CD14-positive monocyte (primary cell): ENCODE data around the gene TEX28. TPM values are rescaled to one million over a fixed set of nuclear protein-coding genes. Genes with fewer than 3 reads are reported as not detected.
"Not testable (repeated sequence)": the region's sequence is repeated elsewhere in the genome, so short reads cannot be mapped to it uniquely, and the experiment has no call there.

Source experiments
- DNase-seq, 3 donors: peaks; one replicate each; pipeline ENCODE4 v3.0.0-alpha.2; 2011 to 2022
- H2AFZ ChIP-seq: 2 replicates; pipeline ENCODE4 v1.6.0; 2012; ENCODE audit warnings: mild to moderate bottlenecking, low read depth, low read length, inconsistent platforms; ENCODE audit not compliant: insufficient read depth, poor library complexity, severe bottlenecking
- H3K27ac ChIP-seq, 2 donors: 1 replicate in 1 of 2; 2 replicates in 1 of 2; pipeline ENCODE4 v1.5.1; 2012 to 2013; ENCODE audit warnings: low read length in 2 of 2, control low read depth in 1 of 2, inconsistent platforms in 1 of 2, low read depth in 1 of 2, mild to moderate bottlenecking in 1 of 2
- H3K27me3 ChIP-seq, 2 donors: one replicate each; pipeline versions ENCODE4 v1.6.0 to v1.6.1; 2011 to 2013; ENCODE audit warnings: low read length in 2 of 2; ENCODE audit not compliant: control insufficient read depth in 2 of 2, insufficient read depth in 2 of 2
- H3K36me3 ChIP-seq, 2 donors: replicated peaks in 1 of 2; 1 replicate in 1 of 2; 2 replicates in 1 of 2; pipeline versions ENCODE4 v1.5.1 to v1.6.1; 2012 to 2013; ENCODE audit warnings: low read length in 2 of 2, control low read depth in 1 of 2, inconsistent platforms in 1 of 2, mild to moderate bottlenecking in 1 of 2; ENCODE audit not compliant: insufficient read depth in 2 of 2, control insufficient read depth in 1 of 2
- H3K4me1 ChIP-seq, 2 donors: 1 replicate in 1 of 2; 2 replicates in 1 of 2; pipeline versions ENCODE4 v1.5.1 to v1.6.1; 2012 to 2013; ENCODE audit warnings: low read length in 2 of 2, control low read depth in 1 of 2, inconsistent platforms in 1 of 2, mild to moderate bottlenecking in 1 of 2, moderate library complexity in 1 of 2; ENCODE audit not compliant: insufficient read depth in 2 of 2, control insufficient read depth in 1 of 2
- H3K4me2 ChIP-seq: replicated peaks from 2 replicates; pipeline ENCODE3; 2012; ENCODE audit warnings: low read length, moderate library complexity, mild to moderate bottlenecking; ENCODE audit not compliant: poor library complexity, severe bottlenecking; ENCODE audit errors: extremely low read depth
- H3K4me3 ChIP-seq, 3 experiments: fragments of 200-600 bp in 1 of 3; sonication (generic) in 1 of 3; replicated peaks in 1 of 3; 1 replicate in 2 of 3; 2 replicates in 1 of 3; pipeline ENCODE4 v1.5.1; 2011 to 2013; ENCODE audit warnings: low read length in 3 of 3, mild to moderate bottlenecking in 3 of 3, control low read depth in 2 of 3, low read depth in 2 of 3, inconsistent platforms in 1 of 3, moderate library complexity in 1 of 3
- H3K79me2 ChIP-seq: 2 replicates; pipeline ENCODE4 v1.6.0; 2012; ENCODE audit warnings: mild to moderate bottlenecking, control low read depth, inconsistent platforms, low read length, moderate library complexity; ENCODE audit not compliant: insufficient read depth
- H3K9ac ChIP-seq: 2 replicates; pipeline ENCODE4 v1.6.0; 2017; ENCODE audit warnings: low read length, mild to moderate bottlenecking; ENCODE audit not compliant: insufficient read depth, poor library complexity, severe bottlenecking
- H3K9me3 ChIP-seq, 2 donors: replicated peaks in 1 of 2; 1 replicate in 1 of 2; 2 replicates in 1 of 2; pipeline versions ENCODE4 v1.5.1 to v1.6.1; 2012 to 2013; ENCODE audit warnings: low read length in 2 of 2, control low read depth in 1 of 2; ENCODE audit not compliant: control insufficient read depth in 1 of 2, insufficient read depth in 1 of 2
- H4K20me1 ChIP-seq: 2 replicates; pipeline ENCODE4 v1.6.0; 2012; ENCODE audit warnings: mild to moderate bottlenecking, low read length, control low read depth, moderate library complexity; ENCODE audit not compliant: insufficient read depth
- H3K27ac Mint-ChIP-seq, 7 donors: one replicate each; pipeline ENCODE4 v1.8.0; 2020; ENCODE audit warnings: mild to moderate bottlenecking in 7 of 7, mixed read lengths in 7 of 7, moderate library complexity in 6 of 7, inconsistent platforms in 2 of 7
- H3K27me3 Mint-ChIP-seq, 3 donors: one replicate each; pipeline ENCODE4 v1.8.0; 2021 to 2022; ENCODE audit warnings: low read depth in 3 of 3, mild to moderate bottlenecking in 3 of 3, mixed read lengths in 3 of 3, moderate library complexity in 3 of 3, inconsistent platforms in 1 of 3
- H3K36me3 Mint-ChIP-seq, 2 donors: one replicate each; pipeline ENCODE4 v1.8.0; 2020; ENCODE audit warnings: mixed read lengths in 2 of 2, inconsistent platforms in 1 of 2, mild to moderate bottlenecking in 1 of 2
- H3K4me1 Mint-ChIP-seq: one replicate; pipeline ENCODE4 v1.8.0; 2020; ENCODE audit warnings: mild to moderate bottlenecking, mixed read lengths
- H3K4me3 Mint-ChIP-seq, 2 donors: one replicate each; pipeline ENCODE4 v1.8.0; 2020; ENCODE audit warnings: mild to moderate bottlenecking in 2 of 2, mixed read lengths in 2 of 2, moderate library complexity in 1 of 2
- H3K9me3 Mint-ChIP-seq, 7 donors: one replicate each; pipeline ENCODE4 v1.8.0; 2020 to 2022; ENCODE audit warnings: mixed read lengths in 7 of 7, mild to moderate bottlenecking in 6 of 7, moderate library complexity in 6 of 7, inconsistent platforms in 2 of 7
- WGBS: methylation state at CpG from one replicate; pipeline ENCODE4 v1.1.5; 2013; ENCODE audit warnings: missing lambda C conversion rate; ENCODE audit not compliant: insufficient coverage; 5-methylcytosine and 5-hydroxymethylcytosine counted together
- intact Hi-C, 2 donors: fragments of 100-400 bp; cut with micrococcal nuclease; formaldehyde crosslinking; loops; one replicate each; pipeline versions ENCODE4 v1.15.0 to v1.15.1; 2023
- polyA plus RNA-seq, 3 donors: library from polyadenylated mRNA; depleted of rRNA in 1 of 3; unstranded in 2 of 3; stranded (reverse) in 1 of 3; fragments of 300-500 nt in 2 of 3; fragments of >200 nt in 1 of 3; fragmentation: Illumina TruSeq in 2 of 3; gene quantifications; 1 replicate in 2 of 3; 2 replicates in 1 of 3; pipeline ENCODE4 v1.2.3, GENCODE V29; 2012 to 2021

The TEX28 gene
- polyA plus RNA-seq, 3 donors = not detected

DNA sequence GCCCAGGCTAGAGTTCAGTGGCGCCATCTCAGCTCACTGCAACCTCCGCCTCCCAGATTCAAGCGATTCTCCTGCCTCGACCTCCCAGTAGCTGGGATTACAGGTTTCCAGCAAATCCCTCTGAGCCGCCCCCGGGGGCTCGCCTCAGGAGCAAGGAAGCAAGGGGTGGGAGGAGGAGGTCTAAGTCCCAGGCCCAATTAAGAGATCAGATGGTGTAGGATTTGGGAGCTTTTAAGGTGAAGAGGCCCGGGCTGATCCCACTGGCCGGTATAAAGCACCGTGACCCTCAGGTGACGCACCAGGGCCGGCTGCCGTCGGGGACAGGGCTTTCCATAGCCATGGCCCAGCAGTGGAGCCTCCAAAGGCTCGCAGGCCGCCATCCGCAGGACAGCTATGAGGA is 37.6 kb downstream of the TEX28 start, which contains the start of gene OPN1MW3:
Gene OPN1MW3 (plus strand): TSS at position 301 of the 400 bp plus-strand sequence. CDS start 38 bp downstream, at position 339.
- H3K4me1 Mint-ChIP-seq, DNase-seq, H2AFZ ChIP-seq, H3K4me1 ChIP-seq, intact Hi-C loops, H3K9ac ChIP-seq, H3K27me3 Mint-ChIP-seq, H3K4me3 Mint-ChIP-seq, H3K9me3 ChIP-seq, H3K36me3 ChIP-seq, H3K27ac Mint-ChIP-seq, H3K27me3 ChIP-seq, H3K4me3 ChIP-seq, H3K4me2 ChIP-seq, H3K9me3 Mint-ChIP-seq, H3K27ac ChIP-seq, H3K36me3 Mint-ChIP-seq, H4K20me1 ChIP-seq, H3K79me2 ChIP-seq: not testable (repeated sequence)
- no CpG with 5 or more reads among the region's 17 CpGs for WGBS

DNA sequence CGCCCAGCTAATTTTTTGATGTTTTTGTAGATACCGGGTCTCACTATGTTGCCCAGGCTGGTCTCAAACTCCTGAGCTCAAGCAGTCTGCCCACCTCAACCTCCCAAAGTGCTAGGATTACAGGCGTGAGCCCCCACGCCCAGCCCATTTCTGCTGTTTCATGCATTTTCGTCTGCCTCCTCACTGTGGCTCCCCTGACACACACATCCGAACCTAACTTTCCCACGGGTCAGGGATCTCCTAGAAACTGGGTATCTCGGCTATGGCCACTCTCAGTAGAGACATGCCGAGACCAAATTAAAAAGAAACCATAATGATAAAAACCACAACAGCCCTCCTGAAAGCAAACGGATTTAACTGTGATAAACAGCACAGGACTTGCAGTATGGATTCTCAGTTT is 46.8 kb downstream of the TEX28 start:
- H3K36me3 ChIP-seq, H3K4me1 Mint-ChIP-seq, H3K27me3 ChIP-seq, H3K4me1 ChIP-seq, H3K27me3 Mint-ChIP-seq, H3K4me3 Mint-ChIP-seq, H3K9ac ChIP-seq, H3K79me2 ChIP-seq, H3K9me3 Mint-ChIP-seq, H4K20me1 ChIP-seq, H3K27ac ChIP-seq, H3K9me3 ChIP-seq, H3K4me2 ChIP-seq, H2AFZ ChIP-seq, H3K36me3 Mint-ChIP-seq, intact Hi-C loops, H3K27ac Mint-ChIP-seq, H3K4me3 ChIP-seq, DNase-seq: not testable (repeated sequence)
- no CpG with 5 or more reads among the region's 10 CpGs for WGBS

DNA sequence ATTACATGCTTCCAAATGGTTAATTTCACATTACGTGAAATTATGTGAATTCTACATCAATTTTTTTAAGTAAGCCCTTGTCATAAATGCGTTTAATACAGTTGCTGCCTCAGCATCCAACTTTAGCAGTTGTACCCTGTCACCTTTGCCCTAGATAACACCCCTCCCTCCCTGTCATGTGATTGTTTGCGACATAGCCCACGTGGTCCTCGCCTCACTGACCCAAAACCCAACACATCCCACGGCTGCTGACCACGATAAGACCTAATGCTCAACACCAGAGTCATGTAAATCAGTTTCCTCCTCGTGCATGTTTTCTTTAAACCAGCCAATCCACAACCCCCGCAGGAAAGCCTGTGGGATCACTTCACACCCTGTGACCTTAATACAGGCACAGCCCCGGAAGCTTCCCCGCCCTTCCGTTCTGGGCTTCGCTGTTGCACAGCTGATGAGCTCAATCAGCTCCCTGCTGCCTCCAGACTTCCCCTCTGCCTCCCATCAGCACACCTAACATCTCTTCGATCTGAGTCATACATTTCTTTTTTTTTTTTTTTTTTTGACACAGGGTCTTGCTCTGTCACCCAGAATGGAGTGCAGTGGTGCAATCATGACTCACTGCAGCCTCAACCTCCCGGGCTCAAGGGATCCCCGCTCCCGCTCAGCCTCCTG is 47.4 kb downstream of the TEX28 start:
- H3K9ac ChIP-seq, H3K79me2 ChIP-seq, H3K36me3 Mint-ChIP-seq, H3K4me2 ChIP-seq, H3K36me3 ChIP-seq, H3K4me3 Mint-ChIP-seq, H3K9me3 ChIP-seq, H3K9me3 Mint-ChIP-seq, H3K27me3 Mint-ChIP-seq, H3K27ac Mint-ChIP-seq, intact Hi-C loops, H3K27me3 ChIP-seq, H4K20me1 ChIP-seq, H2AFZ ChIP-seq, H3K27ac ChIP-seq, H3K4me3 ChIP-seq, H3K4me1 Mint-ChIP-seq, DNase-seq, H3K4me1 ChIP-seq: not testable (repeated sequence)
- WGBS = no CpG with 5 or more reads among the region's 17 CpGs

DNA sequence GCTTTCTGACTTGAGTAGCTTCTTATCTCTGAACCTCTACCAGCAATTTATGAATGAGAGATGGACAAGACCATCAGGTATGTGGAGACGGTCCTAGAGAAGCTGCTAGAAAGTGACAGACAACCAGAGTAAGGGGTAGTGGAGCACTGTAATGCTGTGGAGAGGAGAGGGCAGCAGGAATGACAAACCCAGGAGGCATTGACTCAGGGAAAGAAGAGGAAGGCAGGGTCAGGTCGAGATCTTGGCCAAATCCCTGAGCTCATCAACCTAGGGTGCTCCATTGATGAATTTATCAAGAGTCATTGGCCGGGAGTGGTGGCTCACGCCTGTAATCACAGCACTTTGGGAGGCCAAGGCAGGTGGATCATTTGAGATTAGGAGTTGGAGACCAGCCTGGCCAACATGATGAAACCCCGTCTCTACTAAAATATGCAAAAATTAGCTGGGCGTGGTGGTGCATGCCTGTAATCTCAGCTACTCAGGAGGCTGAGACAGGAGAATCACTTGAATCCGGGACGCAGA is 54.9 kb downstream of the TEX28 start:
- H3K36me3 Mint-ChIP-seq, H3K4me3 Mint-ChIP-seq, H3K4me1 ChIP-seq, H2AFZ ChIP-seq, H3K27me3 Mint-ChIP-seq, H3K4me2 ChIP-seq, H3K9ac ChIP-seq, H3K9me3 ChIP-seq, intact Hi-C loops, H3K4me1 Mint-ChIP-seq, H3K36me3 ChIP-seq, H3K4me3 ChIP-seq, H3K27me3 ChIP-seq, H4K20me1 ChIP-seq, H3K27ac ChIP-seq, H3K79me2 ChIP-seq: not testable (repeated sequence)
- peak in 1 of 3 donors; percentile 0 for DNase-seq
- peak overlapping the region in 2 of 7 donors; percentile 22 to 60 for H3K27ac Mint-ChIP-seq
- H3K9me3 Mint-ChIP-seq = peaks cover 0 to 12% (median 3%) of the 10 kb centered on the region in 7 donors
- WGBS = 89% methylated on average over 4 of the region's 8 CpGs
